Measurements from ENCODE around the gene ESPL1. TPM values are rescaled to one million over a fixed set of nuclear protein-coding genes. Genes with fewer than 3 reads are reported as not detected.

Gene ESPL1
- total and polyA plus RNA-seq, 2 experiments from 2014 or later = 3.3 to 8.5 TPM

- in situ Hi-C loops (cut with MboI) = no loop called here
- no peak overlapping the region for H3K4me3 ChIP-seq
- no peak overlapping the region for H3K9ac ChIP-seq
- 78 to 86% methylated on average over 5 to 9 of the region's 9 CpGs for WGBS, 2 experiments (ENCODE audit: low coverage in 1 of 2, low lambda C conversion rate in 2 of 2, missing lambda C conversion rate in 2 of 2)
- H3K9me3 ChIP-seq (ENCODE audit: low read depth) = no peaks in the 10 kb centered on the region
- H3F3A ChIP-seq (ENCODE audit: insufficient read depth) = no peaks in the 10 kb centered on the region
- H4K20me1 ChIP-seq (ENCODE audit: insufficient read depth) = no peaks in the 10 kb centered on the region
- H3K4me2 ChIP-seq (ENCODE audit: unreplicated experiment) = no peak overlapping the region
- no peaks in the 10 kb centered on the region for H3K79me2 ChIP-seq (ENCODE audit: insufficient read depth)
- H3K27ac ChIP-seq = no peak overlapping the region
- no peaks in the 10 kb centered on the region for H3K9me2 ChIP-seq (ENCODE audit: insufficient read depth)
- no peaks in the 10 kb centered on the region for H3K36me3 ChIP-seq (ENCODE audit: low read depth)
- H2AFZ ChIP-seq = no peak overlapping the region
- H3K27me3 ChIP-seq (replicated peaks; ENCODE audit: insufficient read depth) = peaks cover 18% of the 10 kb centered on the region
- H3K4me1 ChIP-seq (ENCODE audit: insufficient read depth) = peaks cover 4% of the 10 kb centered on the region
- TF ChIP-seq EZH2phosphoT487 (IDR thresholded peaks at IDR 0.05; ENCODE audit: insufficient read depth, low read depth) (no peak), EZH2 (IDR thresholded peaks at IDR 0.05; ENCODE audit: insufficient read depth, poor library complexity, severe bottlenecking) (no peak)
- DNase-seq = no peak
Measured at GRCh38 chr12:53340398-53340797, 72.3 kb downstream of the ESPL1 start.

Other genes starting within 250 kb of the ESPL1 start
- 41.6 and 48.6 TPM in 2 replicates for gene TNS2, start 218.2 kb upstream of the ESPL1 start, total RNA-seq (2014; rRNA removed; shearing (Covaris generic))
- gene TNS2, start 218.2 kb upstream of the ESPL1 start, polyA plus RNA-seq (2016; fragmentation: Nextera tagmentation; extraction: Ambion mirVana) = 24.1 and 26.1 TPM in 2 replicates
- 42.5 and 48.7 TPM in 2 replicates for gene SPRYD3, start 188.9 kb upstream of the ESPL1 start, total RNA-seq (2014; rRNA removed; shearing (Covaris generic))
- gene SPRYD3, start 188.9 kb upstream of the ESPL1 start, polyA plus RNA-seq (2016; fragmentation: Nextera tagmentation; extraction: Ambion mirVana) = 54.7 and 55.5 TPM in 2 replicates
- 1,132 and 1,614 TPM in 2 replicates for gene IGFBP6, start 170.6 kb upstream of the ESPL1 start, total RNA-seq (2014; rRNA removed; shearing (Covaris generic))
- 1,827 and 1,899 TPM in 2 replicates for gene IGFBP6, start 170.6 kb upstream of the ESPL1 start, polyA plus RNA-seq (2016; fragmentation: Nextera tagmentation; extraction: Ambion mirVana)
- gene SOAT2, start 164.8 kb upstream of the ESPL1 start, total RNA-seq (2014; rRNA removed; shearing (Covaris generic)) = not detected in 2 replicates
- gene SOAT2, start 164.8 kb upstream of the ESPL1 start, polyA plus RNA-seq (2016; fragmentation: Nextera tagmentation; extraction: Ambion mirVana) = 0.33 and 0.43 TPM in 2 replicates
- 5.1 and 6.5 TPM in 2 replicates for gene ZNF740, start 87.6 kb upstream of the ESPL1 start, total RNA-seq (2014; rRNA removed; shearing (Covaris generic))
- gene ZNF740, start 87.6 kb upstream of the ESPL1 start, polyA plus RNA-seq (2016; fragmentation: Nextera tagmentation; extraction: Ambion mirVana) = 2.8 and 3.9 TPM in 2 replicates
- 13.4 and 14.2 TPM in 2 replicates for gene CSAD, start 87.4 kb upstream of the ESPL1 start, total RNA-seq (2014; rRNA removed; shearing (Covaris generic))
- 6.1 and 8.6 TPM in 2 replicates for gene CSAD, start 87.4 kb upstream of the ESPL1 start, polyA plus RNA-seq (2016; fragmentation: Nextera tagmentation; extraction: Ambion mirVana)
- 1.4 and 2.4 TPM in 2 replicates for gene ITGB7, start 61.0 kb upstream of the ESPL1 start, total RNA-seq (2014; rRNA removed; shearing (Covaris generic))
- 0.84 and 1.2 TPM in 2 replicates for gene ITGB7, start 61.0 kb upstream of the ESPL1 start, polyA plus RNA-seq (2016; fragmentation: Nextera tagmentation; extraction: Ambion mirVana)
- 75.3 and 76.6 TPM in 2 replicates for gene RARG, start 36.1 kb upstream of the ESPL1 start, total RNA-seq (2014; rRNA removed; shearing (Covaris generic))
- 116 and 118 TPM in 2 replicates for gene RARG, start 36.1 kb upstream of the ESPL1 start, polyA plus RNA-seq (2016; fragmentation: Nextera tagmentation; extraction: Ambion mirVana)
- gene PFDN5, start 27.2 kb downstream of the ESPL1 start, total RNA-seq (2014; rRNA removed; shearing (Covaris generic)) = 380 and 393 TPM in 2 replicates
- gene PFDN5, start 27.2 kb downstream of the ESPL1 start, polyA plus RNA-seq (2016; fragmentation: Nextera tagmentation; extraction: Ambion mirVana) = 609 and 625 TPM in 2 replicates
- 39.6 and 48.9 TPM in 2 replicates for gene MYG1, start 31.4 kb downstream of the ESPL1 start, total RNA-seq (2014; rRNA removed; shearing (Covaris generic))
- 47.8 and 52.4 TPM in 2 replicates for gene MYG1, start 31.4 kb downstream of the ESPL1 start, polyA plus RNA-seq (2016; fragmentation: Nextera tagmentation; extraction: Ambion mirVana)
- 63.4 and 72.0 TPM in 2 replicates for gene AAAS, start 53.3 kb downstream of the ESPL1 start, total RNA-seq (2014; rRNA removed; shearing (Covaris generic))
- gene AAAS, start 53.3 kb downstream of the ESPL1 start, polyA plus RNA-seq (2016; fragmentation: Nextera tagmentation; extraction: Ambion mirVana) = 46.6 and 49.7 TPM in 2 replicates
- not detected in 2 replicates for gene SP7, start 68.1 kb downstream of the ESPL1 start, total RNA-seq (2014; rRNA removed; shearing (Covaris generic))
- not detected in 2 replicates for gene SP7, start 68.1 kb downstream of the ESPL1 start, polyA plus RNA-seq (2016; fragmentation: Nextera tagmentation; extraction: Ambion mirVana)
- 30.3 and 37.8 TPM in 2 replicates for gene SP1, start 111.9 kb downstream of the ESPL1 start, total RNA-seq (2014; rRNA removed; shearing (Covaris generic))
- 3.6 and 3.8 TPM in 2 replicates for gene SP1, start 111.9 kb downstream of the ESPL1 start, polyA plus RNA-seq (2016; fragmentation: Nextera tagmentation; extraction: Ambion mirVana)
- gene AMHR2, start 155.6 kb downstream of the ESPL1 start, total RNA-seq (2014; rRNA removed; shearing (Covaris generic)) = not detected in 2 replicates
- not detected in 2 replicates for gene AMHR2, start 155.6 kb downstream of the ESPL1 start, polyA plus RNA-seq (2016; fragmentation: Nextera tagmentation; extraction: Ambion mirVana)
- 35.3 and 42.4 TPM in 2 replicates for gene PRR13, start 173.4 kb downstream of the ESPL1 start, total RNA-seq (2014; rRNA removed; shearing (Covaris generic))
- gene PRR13, start 173.4 kb downstream of the ESPL1 start, polyA plus RNA-seq (2016; fragmentation: Nextera tagmentation; extraction: Ambion mirVana) = 217 and 221 TPM in 2 replicates
- 143 TPM in 2 replicates for gene PCBP2, start 183.8 kb downstream of the ESPL1 start, total RNA-seq (2014; rRNA removed; shearing (Covaris generic))
- gene PCBP2, start 183.8 kb downstream of the ESPL1 start, polyA plus RNA-seq (2016; fragmentation: Nextera tagmentation; extraction: Ambion mirVana) = 94.3 and 100 TPM in 2 replicates
- 36.5 and 37.4 TPM in 2 replicates for gene MAP3K12, start 231.2 kb downstream of the ESPL1 start, total RNA-seq (2014; rRNA removed; shearing (Covaris generic))
- gene MAP3K12, start 231.2 kb downstream of the ESPL1 start, polyA plus RNA-seq (2016; fragmentation: Nextera tagmentation; extraction: Ambion mirVana) = 8.7 and 10.4 TPM in 2 replicates
- gene TARBP2, start 233.0 kb downstream of the ESPL1 start, total RNA-seq (2014; rRNA removed; shearing (Covaris generic)) = 40.1 and 54.1 TPM in 2 replicates
- 32.1 and 36.0 TPM in 2 replicates for gene TARBP2, start 233.0 kb downstream of the ESPL1 start, polyA plus RNA-seq (2016; fragmentation: Nextera tagmentation; extraction: Ambion mirVana)
- not detected in 2 replicates for gene NPFF, start 239.2 kb downstream of the ESPL1 start, total RNA-seq (2014; rRNA removed; shearing (Covaris generic))
- not detected in 2 replicates for gene NPFF, start 239.2 kb downstream of the ESPL1 start, polyA plus RNA-seq (2016; fragmentation: Nextera tagmentation; extraction: Ambion mirVana)